Activated gamma-delta T cell treated with Interleukin-2 at 50 U/mL for 16 hours (primary cell): Measurements from ENCODE around the gene ACER2.

Experiments used
- DNase-seq: peaks from one replicate; pipeline ENCODE4 v3.0.0-alpha.2; 2020

Gene ACER2

DNA sequence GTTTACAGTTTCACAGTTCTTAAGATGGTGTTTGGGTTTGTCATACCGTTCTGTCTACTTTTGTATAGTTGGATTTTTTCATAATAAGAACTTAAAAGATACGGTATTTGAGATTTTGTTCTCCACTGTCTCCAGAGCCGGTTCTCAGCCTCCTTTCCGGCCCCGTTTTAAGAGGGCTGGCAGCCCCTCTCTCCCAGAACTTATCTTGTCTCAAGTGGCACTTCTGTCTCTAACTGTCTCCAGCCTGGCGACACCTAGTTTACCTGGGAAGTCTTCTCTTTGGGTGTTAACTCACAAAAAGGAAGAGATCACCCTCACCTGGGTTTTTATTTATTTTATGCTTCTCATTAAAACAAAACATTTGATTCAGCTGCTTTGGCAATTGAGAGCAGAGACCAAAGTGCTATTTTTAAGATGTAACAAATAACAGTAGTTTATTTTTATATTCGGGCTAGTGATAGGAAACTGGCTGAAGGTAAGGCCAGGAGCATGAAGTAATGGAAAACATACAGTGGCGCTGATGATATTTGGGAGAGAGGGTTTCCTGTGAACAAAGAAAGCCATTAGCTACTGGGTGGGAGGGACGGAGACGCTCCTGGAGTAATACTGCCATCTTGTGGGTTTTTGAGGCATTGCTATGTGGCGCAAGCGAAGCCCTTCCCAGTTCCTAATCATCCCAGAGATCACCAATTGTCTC, 48.3 kb downstream of the ACER2 start:
- DNase-seq = peak; percentile 62

DNA sequence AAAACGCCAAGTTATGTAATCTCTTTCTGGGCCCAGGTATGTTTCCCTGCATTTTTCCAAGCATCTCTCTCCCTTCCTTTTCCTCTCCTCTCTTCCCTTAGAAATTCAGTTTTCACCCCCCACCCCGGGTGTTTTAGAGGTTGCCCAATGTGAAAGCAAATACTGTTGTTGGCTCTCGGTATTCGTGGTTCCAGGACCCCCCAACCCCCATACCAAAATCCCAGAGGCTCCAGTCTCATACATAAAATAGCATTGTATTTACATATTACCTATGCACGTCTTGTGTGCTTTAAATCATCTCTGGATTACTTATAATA, 48.8 kb downstream of the ACER2 start:
- no peak for DNase-seq

DNA sequence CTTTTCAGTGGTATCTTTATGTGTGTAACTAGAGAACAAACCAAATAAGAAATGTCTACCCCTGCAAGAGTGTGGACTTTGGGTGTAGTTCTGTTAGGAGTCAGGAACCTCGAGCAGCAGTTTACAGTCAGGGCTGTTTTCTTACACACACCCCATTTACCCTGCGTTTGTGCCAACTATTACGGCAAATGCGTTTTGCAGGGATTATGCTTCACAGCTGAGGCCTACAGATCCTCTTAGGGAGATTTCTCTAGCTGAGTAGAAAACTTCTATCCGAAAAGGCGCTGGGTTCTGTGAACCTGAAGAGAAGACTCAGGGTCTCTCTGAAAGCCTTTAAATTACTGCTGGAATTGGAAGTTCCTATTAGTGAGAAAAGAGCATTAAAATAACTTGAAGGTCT, 51.4 kb downstream of the ACER2 start:
- no peak for DNase-seq

DNA sequence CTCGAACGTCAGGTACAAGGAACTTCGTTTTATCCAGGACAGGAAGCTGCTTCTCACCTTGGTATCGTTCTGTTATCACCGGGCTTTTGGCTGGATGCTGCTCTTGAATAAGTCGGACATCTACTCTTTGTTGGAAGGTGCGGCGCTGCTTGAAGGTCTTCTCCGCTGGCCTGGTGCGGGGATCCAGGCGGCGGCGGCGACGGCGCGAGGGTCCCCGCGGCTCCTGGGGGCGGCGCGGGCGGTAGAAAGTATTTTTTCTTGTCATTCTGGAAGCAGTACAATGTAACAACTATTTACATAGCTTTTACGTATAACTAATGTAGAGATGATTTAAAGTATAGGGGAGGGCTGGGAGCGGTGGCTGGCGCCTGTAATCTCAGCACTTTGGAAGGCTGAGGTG, 52.3 kb downstream of the ACER2 start:
- no peak for DNase-seq

DNA sequence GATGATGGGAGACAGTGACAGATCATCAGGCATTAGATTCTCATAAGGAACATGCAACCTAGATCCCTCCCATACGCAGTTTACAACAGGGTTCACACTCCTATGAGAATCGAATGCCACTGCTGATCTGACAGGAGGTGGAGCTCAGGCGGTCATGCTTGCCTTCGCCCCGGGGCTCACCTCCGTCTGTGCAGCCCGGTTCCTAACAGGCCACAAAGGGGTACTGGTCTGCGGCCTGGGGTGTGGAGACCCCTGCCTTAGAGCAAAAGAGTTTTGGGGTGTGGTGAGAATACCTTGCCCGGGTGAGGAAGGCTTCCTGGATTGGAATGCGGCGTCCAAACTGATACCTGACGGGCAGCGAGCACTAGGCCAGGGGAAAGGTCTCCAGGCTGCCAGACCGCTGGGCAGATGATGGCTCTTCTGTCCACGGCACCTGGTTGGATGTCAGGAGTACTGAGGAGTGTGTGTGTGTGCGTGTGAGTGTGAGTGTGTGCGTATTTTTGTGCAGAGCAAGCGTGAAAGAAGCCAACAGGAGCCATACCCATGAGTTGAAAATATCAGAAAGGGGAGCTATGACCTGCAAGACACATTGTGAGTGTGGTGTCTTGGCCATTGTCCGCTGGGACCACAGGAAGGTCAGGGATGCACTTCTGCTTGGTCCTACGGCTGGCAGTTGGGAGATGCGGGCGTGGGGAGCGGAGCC, 55.4 kb downstream of the ACER2 start:
- no peak for DNase-seq

DNA sequence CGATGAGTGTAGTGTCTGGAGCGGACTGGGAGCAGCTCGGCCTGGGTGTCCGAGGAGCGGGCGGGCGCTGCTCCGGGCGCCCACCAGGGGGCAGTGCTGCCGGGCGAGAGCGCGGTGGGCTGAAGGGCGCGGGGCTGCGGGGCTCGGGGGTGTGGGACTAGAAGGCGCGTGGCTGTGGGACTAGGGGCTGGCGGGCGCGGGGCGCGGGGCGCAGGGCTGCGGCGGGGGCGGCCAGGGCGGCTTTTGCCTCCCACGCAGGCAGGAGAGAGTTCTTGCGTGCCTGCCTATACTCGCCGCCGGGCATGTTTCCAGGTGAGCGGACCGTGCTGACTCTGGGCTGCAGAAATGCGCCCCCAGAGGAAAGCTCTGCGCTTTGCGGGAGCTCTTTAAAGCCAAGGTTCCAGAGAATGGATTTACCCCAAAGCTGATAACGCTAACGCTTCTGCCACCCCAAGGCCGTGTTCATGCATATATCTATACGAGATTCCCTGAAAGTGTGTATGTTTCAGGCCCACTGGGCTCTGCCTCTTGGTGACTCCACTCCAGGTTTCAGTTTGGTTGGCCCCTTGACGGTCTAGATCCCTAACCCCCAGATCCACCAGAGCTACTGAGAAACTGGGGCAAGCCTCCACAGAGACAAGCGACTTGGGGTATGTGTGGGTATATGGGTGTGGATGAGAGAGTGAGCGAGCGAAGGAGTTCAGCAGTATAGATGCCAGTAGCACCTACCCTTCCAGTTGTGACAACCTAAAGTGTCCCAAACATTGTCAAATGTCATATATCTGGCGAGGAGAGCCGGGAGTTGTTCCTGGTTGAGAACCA, 56.2 kb downstream of the ACER2 start:
- DNase-seq = peak; percentile 65

DNA sequence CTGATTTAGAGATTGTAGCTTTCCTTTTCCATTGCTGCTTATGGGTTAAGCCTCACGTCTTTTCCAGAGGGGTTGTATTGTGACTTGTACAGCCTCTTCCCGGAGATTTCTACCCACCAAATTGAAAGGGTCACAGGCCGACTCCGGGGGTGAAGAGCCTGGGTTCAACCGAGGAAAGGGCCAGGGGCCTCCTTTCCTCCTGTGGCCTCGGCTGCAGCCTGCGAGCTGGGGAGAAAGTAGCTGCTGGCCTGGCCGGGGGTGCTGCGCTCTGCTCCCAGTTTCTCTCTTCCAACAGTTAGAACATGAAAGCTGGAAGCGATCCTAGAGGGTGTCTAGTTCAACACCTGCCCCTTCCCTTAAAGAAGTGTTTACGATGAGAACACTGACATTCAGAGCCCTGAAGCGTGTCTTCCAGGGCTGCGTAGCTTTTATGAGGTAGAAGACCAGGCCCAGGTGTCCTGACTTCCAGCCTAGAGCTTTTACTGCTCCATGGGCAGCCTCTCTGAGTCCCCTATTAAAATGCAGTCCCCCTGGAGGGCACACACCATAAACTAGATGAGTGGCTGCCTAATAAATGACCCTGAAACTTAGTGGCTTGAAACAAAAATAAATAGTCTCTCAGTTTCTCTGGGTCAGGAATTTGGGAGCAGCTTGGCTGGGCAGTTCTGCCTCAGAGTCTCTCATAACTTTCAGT, 56.9 kb downstream of the ACER2 start:
- DNase-seq = no peak

DNA sequence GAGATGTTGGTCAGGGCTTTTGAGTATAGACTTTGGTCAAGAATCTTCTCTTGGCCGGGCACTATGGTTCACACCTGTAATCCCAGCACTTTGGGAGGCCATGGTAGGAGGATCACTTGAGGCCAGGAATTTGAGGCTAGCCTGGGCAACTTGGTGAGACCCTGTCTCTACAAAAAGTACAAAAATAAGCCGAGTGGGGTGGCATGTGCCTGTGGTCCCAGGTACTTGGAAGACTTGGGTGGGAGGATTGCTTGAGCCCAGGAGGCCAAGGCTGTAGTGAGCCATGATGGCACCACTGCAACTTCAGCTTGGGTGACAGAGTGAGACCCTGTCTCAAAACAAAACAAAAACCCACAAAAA, 57.5 kb downstream of the ACER2 start:
- no peak for DNase-seq

DNA sequence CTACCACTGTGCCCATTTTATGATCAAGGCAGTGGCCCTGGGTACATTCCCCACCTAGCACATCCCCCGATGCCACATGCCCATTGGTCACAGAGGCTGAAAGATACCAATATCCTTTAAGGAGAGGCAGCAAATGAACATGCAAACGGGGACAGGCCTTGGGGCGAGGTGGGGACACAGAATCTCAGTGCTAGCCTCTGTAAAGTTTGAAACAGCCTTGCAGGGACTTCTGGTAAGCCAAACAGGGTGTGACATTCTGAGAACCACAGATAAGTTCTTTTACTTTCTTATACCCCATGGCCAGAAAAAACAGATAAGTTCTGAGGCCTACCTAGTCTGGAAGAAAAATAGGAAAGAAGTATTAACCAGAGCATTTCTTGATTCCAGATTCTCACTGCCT, 60.5 kb downstream of the ACER2 start:
- no peak for DNase-seq

DNA sequence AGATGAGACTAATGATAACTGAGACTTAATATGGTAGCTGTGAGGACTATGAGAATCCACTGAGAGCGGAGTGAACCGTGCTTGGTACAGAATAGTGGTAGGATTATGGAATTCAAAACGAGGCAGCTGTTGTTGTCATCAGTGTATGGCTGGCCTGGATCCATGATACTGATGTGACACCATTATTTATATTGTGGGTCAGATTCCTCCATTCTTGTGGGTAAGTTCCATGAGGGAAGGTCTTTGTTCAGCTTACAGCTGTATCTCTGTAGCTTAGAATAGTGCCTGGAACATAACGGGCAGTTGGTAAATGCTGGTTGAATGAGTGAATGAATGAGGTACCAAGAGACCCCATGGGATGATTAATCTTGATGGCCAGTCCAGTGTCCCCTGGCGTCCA, 61.8 kb downstream of the ACER2 start:
- no peak for DNase-seq

DNA sequence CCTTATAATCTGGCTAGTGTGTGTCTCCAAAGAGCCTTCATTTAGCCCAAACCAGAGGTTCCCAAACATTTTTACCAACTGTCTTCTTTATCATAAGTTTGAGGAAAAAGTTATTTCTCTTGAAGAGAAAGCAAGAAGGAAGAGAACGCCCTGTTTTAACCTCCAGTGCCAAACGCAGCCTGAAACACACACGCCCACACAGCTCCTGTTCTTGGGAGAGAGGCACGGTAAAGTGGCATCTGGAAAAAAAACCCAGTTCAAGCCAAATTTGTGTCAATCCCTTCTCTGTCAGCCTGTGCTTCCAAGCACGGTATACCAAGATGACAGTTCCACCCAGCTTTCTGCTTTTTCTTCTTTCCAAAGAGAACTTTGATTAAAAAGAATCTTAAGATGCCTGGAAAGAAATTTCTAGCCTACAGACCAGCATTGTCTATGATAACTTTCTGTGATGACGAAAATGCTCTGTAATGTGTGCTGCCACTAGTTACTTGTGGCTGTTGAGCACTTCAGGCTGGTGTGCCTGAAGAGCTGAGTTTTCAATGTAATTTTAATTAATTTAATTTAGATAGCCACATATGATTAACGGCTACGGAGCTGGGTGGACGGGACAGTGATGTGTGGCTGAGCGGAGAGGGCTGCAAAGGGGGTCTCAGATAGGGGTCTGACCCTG, 62.3 kb downstream of the ACER2 start:
- no peak for DNase-seq

DNA sequence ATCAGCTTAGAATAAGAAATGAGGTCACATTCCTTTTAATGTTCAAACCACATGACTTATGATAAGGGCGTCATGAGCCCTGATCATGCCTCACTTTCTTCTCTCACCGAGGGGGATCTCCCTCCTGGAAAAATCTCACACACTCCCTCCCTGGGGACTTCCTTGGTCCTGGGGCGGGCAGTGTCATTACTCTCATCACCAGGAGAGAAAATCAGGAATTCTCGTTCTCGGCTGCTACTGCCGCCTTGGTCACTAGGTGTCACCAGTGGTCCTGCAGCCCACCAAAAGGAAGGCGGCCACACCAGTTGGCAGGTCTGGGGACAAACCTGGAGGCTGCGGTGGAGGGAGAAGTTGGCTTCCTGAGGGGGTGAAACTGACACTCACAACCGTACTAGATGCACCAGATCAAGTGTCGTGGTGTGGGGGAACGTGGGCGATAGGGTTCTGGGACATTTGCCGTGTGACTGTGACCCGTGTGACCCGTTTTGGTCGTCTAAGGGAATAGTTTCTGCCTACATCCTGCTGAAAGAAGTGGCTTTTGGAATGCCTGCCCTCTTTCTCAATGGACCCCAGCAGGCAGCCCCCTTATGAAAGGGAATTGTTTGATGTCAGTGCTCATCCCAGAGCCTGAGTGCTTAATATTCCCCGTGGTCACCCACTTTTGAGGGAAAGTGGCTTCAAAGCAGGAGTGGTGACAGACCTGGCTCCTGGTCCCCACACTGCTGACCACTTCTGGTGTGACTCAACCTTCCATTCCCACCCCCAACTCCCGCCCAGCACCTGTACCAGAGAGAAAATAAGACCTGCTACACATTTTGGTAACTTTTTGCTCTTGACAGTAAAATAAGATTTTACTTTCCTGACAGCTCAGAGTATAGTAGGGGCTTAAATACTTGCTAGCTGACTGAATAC, 63.2 kb downstream of the ACER2 start:
- no peak for DNase-seq

DNA sequence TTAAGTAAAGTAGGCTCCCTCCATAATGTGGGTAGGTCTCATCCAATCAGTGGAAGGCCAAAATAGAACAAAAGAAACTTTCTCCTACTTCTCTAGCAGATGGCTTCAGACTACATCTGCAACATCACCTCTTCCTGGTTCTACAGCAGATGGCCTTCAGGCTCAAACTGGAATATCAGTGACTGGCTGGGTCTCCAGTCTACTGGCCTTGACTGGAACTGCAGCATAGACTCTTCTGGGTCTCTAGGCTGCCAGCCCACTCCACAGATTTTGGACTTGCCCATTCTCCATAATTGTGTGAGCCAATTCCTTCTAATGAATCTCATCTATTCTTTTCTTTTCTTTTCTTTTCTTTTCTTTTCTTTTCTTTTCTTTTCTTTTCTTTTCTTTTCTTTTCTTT, 64.8 kb downstream of the ACER2 start:
- no peak for DNase-seq

DNA sequence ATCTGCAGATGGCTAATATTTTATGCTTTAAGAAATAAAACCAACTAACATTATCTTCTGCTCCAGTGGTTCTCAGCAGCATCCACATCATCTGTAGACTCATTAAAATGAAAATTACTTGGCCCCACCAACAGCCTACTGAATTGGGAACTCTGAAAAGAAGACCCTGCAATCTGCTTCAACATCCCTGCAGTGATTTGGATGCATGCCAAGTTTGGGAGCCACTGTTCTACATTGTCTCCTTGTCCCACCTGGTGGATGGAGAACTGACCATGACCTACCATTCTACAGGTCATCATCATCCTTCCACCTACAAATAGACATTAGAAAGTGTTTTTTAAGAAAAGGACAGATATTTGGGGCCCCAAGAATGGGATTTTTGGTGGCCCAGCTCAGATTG, 71.1 kb downstream of the ACER2 start:
- DNase-seq = no peak

DNA sequence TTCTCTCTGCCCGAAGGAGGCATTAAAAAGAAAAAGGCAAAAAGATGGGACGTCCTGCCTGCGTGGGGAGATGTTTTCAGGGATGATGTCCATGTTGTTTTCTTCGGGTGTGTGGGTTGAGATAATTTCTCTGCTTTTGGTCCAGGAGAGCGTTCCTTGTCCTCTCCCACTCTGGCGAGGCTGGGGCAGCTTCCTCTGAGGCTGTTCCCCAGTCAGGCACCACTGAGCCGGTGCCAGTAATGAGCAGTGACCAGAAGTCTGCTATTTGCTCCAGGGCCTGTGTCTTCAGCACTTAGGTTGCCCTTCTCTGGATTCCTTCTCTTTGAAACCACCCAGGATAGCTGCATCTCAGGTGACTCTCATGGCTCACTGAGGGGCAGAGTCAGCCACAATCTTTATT, 71.5 kb downstream of the ACER2 start:
- no peak for DNase-seq

DNA sequence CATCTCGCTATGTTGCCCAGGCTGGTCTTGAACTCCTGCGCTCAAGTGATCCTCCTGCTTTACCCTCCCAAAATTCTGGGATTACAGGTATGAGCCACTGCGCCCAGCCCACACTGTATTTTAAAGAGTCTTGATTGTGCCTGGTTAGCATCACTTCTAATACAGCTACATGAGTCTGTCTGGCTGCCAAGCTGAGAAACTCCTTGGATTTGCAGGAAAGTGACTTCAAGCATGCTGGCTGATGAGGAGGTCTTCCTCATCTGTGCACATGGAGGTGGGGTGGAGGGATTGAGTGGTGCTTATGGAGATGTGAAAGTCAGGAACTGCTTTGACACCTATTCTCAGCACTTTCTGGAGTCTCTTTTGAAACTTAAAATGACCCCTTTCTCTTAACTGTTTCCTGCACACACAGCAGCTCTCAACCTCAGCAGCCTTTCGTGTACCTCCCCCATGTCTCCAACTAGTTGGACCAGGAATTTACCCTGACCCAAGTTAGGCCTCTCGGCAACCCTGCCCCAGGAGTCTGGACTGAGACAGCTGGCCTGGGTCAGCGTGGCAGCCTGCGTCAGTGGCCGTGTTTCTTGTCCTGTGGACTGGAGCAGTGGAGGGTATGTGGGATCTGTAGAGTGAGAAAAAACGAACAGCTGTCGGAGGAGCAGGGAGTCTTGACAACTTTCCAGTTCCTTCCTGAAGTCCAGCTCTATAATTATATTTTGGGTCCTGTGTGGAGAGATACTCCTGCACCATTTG, 72.5 kb downstream of the ACER2 start:
- no peak for DNase-seq

DNA sequence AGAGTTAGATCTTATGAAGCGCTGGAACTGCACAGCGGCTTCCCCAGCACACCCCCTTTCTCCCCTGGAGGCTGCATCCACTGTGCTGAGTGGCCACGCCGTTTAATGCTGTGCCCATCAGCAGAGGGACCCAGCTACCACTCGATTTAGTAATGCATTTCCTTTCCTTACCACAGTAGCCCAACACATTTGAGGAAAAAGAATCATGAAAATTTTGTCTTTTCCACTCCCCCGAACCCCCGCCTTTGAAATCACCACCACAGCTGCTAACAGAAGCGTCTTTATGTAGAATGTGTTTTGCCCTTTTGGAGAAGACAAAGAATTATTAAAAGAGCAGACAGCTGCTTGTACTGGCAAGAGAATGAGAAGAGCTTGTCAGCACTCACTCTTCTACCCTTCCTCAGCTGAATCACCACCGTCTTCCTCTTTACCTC, 73.2 kb downstream of the ACER2 start:
- no peak for DNase-seq

DNA sequence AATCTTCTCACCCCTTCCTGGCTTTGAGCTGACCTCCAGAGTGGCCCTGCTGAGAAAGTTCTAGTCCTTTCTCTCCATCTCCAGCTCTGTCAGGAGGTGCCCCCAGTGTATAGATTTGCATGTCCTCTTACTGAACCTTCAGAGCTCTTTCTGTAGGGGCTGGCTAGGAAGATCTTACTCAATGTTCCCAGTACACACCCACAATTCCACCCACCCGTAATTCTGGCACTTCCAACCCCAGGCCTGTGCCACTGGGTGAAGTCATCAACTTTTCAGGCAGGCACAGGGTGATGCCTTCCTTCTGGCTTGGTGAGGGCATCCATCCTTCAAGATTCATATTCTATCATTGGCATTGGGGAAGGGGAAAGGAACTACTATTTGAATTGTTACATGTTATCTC, 75.9 kb downstream of the ACER2 start:
- no peak for DNase-seq

DNA sequence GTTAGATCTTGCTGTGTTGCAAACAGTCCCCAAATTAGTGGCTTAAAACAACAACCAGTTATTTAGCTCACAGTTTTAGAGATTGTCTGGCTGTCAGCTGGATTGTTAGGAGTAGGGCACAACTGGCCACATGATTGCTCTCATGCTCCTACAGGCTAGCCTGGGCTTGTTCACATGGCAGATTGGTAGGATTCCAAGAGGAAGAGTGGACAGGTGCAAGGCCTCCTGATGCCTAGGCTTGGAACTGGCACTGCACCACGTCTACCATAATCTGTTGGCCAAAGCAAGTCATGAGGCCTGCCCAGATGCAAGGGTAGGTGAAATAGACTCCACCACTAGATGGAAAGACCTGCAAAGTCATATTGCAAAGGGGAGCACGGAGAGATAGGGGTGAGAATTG, 76.4 kb downstream of the ACER2 start:
- no peak for DNase-seq

DNA sequence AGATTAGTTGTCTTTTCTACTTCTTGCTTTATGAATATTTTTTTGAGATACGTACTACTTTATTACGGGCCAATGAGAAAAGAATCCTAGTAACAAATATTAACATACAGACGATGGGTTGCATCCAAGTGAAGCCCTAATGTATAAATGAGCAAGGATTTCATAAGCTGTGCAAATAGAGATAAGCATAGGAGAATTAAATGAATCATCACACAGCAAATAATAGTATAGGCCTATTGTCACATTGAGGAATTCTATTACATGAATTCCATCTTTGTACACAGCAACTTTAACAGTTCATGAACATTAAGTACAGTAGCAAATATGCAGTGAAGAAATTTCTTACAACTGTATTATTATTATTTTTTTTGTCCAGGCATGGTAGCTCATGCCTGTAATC, 78.0 kb downstream of the ACER2 start:
- no peak for DNase-seq

DNA sequence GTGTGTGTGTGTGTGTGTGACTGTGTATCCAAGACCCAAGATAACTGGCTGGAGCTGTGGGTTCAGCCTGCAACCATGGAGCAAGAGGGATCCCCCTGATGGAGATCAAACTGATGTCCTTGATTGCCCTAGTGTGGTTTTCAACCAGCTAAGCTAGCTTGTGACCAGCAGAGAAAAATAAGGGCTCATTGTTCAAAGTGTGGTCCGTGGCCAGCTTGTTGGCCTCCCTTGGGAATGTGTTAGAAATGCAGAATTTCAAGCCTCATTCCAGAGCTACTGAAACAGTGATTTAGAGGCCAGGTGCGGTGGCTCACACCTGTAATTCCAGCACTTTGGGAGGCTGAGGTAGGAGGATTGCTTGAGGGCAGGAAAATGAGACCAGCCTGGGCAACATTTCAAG, 79.9 kb downstream of the ACER2 start:
- DNase-seq = no peak
